ENCODE data around the gene RTL10. TPM values are rescaled to one million over a fixed set of nuclear protein-coding genes. Genes with fewer than 3 reads are reported as not detected.

Gene RTL10
- total RNA-seq, 2 donors from 2014 or later: 7.6 to 8.6 TPM

DNA sequence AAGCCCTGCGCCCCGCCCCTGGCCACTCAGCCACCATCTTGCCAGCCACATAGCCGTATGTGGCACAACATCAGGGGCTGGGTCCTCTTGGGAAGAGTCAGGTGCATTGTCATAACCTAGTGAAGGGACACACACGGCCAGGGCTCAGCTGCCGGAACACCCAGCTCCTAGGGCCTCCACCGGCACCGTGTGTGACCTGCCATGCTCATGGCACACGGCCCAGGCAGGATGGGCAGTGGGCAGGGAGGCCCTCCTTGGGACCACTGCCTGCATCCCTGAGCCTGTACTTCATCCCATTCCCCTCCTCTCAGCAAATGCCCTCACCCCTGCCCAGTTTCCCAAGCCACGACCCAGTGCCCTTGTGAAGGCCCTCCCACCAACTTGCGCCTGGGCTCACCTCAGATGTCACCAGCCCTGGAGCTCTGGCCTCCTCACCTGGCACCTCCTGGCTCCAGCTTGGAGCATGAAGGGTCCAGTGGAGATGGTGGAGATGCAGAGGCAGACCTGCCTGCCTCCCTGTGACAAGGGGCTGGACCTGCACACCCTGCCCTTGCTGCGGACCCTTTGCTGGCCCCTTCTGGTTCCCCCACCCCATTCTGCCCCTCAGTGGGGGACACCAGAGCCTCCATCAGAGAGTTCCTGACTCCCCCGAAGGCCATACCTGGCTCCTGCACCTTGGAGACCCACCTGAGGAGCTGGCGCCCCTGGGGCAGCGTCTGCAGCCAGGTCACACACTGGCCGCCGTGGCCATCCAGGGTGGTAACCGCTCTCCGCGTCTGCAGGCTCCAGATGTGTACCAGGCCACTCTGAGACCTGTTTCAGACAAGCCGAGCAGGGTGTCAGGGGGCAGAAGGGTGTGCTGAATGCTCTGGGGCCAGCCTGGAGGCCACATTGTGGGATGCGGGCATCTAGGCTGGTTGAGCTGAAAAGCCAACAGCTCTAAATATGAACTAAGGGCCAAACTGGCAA, 34.5 kb downstream of the RTL10 start:
- intact Hi-C loops (cut with DNase I): no loop called here
- peak; percentile 58 for DNase-seq (ENCODE audit: low spot score)

- intact Hi-C loops (cut with DNase I): no loop called here
- DNase-seq (ENCODE audit: low spot score): peak; percentile 65
Measured at GRCh38 chr22:19819208-19819910, 35.3 kb downstream of the RTL10 start.

DNA sequence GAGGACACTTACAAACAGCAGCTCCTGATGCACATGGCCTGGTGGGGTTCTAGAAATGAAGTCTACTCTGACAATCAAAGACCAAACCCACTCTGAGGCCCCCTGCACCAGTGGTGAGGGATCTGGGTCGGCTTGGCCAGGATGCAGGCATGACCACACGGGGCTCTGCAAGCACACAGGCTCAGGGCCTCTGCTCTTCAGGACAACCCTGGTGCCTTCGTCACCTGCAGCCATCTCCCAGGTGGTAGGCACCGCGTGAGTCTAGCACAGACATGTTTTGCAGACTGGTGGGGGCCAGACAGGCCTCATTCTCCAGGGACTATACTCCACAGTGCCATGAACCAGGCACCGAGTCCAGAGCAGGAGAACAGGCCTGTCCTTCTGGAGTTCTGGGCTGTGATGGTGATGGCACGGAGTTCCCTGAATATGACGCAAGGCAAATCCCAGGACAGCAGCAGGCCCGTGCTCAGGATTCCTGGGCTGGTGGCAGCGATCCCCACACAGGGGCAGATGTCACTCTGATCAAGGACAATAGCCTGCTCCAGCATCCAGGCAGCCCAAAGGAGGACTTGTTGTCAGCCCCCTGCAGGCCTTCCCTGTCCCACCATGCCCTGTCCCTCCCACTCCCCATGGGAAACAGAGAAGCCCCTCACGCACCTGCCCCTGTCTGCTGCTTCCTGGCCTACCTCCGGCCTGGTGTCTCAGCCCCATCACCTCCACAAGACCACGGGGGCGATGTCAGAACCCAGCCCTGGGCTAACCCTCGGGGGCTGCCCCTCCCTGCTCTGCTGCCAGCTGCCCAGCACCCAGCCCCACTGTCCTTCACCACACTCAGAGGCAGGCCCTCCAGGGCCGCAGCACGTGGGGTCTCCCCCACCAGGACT, 36.1 kb downstream of the RTL10 start:
- peak; percentile 65 for DNase-seq (ENCODE audit: low spot score)
- intact Hi-C loops (cut with DNase I): no loop called here

DNA sequence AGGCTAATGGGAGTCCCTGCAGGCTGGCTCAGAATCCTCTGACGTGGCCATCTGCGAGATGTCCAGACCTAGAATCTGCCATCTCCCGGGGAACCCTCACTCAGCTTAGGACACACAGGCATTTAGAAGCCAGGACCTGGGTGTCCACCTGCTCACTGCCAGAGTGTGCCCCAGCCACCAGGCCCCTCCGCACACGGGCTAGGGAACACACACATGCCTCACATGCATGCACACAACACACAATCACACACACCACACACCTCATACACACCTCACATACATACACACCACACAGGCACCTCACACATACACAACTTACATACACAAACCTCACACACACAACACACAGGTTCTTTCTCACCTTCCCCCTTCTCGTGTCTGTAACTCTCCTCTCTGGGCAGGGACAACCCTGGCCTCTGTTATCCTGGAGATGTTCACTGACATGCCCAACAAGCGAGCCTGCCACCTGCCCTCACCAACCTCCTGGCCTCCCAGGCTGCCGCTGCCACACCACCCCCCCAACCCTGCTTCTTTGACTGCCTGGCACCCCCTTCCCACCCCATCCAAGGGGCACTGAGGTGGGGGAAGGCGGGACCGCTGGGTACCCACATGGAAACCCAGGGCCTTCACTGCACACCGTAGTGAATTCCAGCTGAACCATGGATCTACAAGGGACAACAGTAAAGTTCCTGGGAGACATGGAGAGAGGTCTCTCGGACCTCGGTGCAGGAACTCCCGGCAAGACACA, 38.1 kb downstream of the RTL10 start:
- DNase-seq (ENCODE audit: low spot score): peak; percentile 55
- intact Hi-C loops (cut with DNase I): no loop called here

DNA sequence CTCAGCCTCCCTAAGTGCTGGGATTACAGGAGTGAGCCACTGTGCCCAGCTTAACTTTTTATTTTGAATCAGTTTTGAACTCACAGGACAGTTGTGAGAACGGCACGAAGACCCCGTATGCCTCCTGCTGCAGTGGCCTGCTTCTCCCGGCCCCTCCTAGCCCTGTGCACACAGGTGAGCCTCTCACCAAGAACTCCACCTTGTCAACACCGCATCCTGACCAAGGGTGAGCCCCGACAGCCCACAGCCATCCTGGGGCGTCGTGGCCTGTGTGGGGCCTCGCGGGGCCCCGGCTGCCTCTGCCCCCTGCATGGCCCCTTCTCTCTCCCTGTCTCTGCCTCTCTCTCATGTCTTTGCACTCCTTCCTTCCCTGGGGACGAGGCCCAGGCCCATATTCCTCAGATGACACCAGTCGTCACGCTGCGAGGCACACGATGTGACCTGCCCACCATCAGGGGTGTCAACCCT, 38.8 kb downstream of the RTL10 start:
- DNase-seq (ENCODE audit: low spot score): peak; percentile 58

GRCh38 chr22:19815093-19815822, 39.4 kb downstream of the RTL10 start:
- intact Hi-C loops (cut with DNase I): no loop called here
- peak; percentile 50 for DNase-seq (ENCODE audit: low spot score)

More for the DNA sequence above, 38.8 kb downstream of the RTL10 start:
- intact Hi-C loops (cut with DNase I): no loop called here

DNA sequence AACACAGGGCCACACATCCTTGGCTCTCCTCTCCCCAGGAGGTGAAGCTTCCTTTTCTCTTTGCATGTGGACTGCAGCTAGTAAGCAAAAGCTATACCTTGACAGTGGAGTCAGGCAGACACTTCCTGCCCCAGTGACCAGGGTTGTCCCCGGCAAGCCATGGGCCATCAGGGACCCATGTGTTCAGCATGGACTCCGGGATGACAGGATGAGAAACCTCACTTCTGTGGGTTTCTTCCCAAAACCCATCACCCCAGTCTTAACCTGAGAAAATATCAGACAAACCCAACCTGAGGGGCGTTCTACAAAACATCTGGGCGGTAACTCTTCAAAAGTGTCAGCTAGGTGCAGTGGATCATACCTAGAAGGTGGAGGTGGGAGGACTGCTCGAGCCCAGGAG, 40.2 kb downstream of the RTL10 start:
- DNase-seq (ENCODE audit: low spot score): peak; percentile 37
- intact Hi-C loops (cut with DNase I): no loop called here

GRCh38 chr22:19812910-19813309, 41.8 kb downstream of the RTL10 start:
- intact Hi-C loops (cut with DNase I): no loop called here
- peak; percentile 53 for DNase-seq (ENCODE audit: low spot score)

DNA sequence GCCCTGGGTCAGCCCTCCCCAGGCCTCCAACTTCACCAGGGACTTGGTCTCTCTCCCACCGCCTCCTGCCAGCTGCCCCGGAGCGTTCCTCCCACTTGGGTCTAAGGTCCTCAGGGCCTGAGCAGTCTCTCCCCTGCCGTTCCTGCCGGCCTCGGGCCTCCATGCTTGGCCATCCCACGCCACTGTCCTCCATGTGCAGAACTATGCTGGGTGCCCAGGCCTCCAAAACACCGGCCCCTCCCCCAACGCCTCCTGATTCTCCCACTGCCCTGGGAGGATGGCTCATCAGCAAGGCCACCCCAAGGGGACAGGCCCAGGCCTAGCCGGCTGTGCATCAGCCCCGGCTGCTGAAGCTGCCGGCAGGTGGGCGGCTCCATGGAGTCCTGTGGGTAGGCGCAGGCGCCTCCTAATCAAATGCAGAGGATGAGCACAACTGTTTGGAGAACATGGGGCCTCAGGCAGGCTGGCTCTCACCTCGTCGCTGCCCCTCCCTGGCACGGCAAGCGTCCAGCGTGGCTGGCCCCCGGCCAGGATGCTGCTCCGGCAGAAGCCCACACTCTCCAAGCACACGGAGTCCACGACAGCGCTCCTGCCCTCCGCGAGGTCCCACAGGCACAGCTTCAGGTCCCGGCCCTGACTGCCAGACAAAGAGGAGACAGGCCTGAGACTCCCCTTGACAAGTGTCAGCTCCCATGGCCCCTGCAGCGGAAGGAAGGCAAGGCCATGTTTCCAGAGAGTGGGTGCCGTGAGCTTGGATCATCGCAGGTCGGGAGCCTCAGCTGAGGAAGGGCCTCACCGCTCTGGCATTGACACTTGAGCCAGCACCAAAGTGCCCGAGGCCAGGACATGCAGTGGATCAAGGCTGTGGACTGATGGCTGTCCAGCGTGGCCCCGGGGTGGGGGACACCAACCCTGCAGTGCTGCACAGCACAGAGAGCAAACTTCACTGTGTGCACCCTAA, 42.6 kb downstream of the RTL10 start:
- peak; percentile 78 for DNase-seq (ENCODE audit: low spot score)

GRCh38 chr22:19811211-19811621, 43.5 kb downstream of the RTL10 start:
- peak; percentile 50 for DNase-seq (ENCODE audit: low spot score)

More for the DNA sequence above, 42.6 kb downstream of the RTL10 start:
- intact Hi-C loops (cut with DNase I): no loop called here

DNA sequence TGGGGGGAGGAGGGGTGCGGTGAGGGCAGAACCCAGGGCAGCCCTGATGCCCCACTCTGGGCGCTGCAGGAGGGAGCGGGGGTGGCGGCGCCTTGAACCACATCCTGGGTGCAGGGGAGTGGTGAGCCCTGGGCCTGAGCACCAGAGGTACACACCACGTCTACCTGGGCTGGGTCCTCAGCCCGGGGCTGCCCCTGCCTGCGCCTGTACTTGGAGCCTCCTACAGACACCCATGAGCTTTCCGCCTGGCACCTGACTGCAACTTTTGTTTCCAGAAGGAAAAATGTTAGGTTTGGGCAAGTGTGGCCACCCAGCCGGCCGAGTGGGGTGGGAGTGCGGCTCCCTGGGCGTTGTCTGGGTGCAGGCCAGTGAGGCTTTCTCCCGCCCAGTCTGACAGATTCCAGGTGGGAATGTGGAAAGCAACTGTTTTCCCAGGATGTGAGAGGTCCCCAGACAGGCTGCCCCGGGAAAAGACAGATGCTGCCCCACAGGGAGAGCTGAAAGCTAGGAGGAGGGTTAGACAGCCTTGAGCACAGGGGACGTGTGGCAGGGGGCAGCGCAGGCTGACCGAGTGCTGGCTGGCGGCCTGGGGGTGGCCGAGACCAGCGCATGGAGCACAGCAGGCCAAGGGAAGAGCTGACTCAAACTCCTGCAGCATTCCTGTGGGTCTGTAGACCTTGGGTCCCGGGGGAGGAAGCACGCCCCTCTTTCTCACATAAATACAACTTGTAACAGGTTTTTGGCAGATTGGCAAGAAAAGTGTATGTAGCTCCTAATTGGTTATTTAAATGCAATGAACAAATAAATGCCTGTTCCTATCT, 44.1 kb downstream of the RTL10 start:
- intact Hi-C loops (cut with DNase I): no loop called here
- peak; percentile 78 for DNase-seq (ENCODE audit: low spot score)

More at GRCh38 chr22:19811211-19811621, 43.5 kb downstream of the RTL10 start:
- intact Hi-C loops (cut with DNase I): no loop called here

GRCh38 chr22:19809741-19810140, 44.9 kb downstream of the RTL10 start:
- peak; percentile 41 for DNase-seq (ENCODE audit: low spot score)

GRCh38 chr22:19808873-19809478, 45.7 kb downstream of the RTL10 start:
- DNase-seq (ENCODE audit: low spot score): peak; percentile 34
- intact Hi-C loops (cut with DNase I): loop anchor here in 1 of 2 donors (1.0 kb wide), 1 partner anchor 23 kb away; no protein-coding TSS in a partner anchor

More at GRCh38 chr22:19809741-19810140, 44.9 kb downstream of the RTL10 start:
- intact Hi-C loops (cut with DNase I): loop anchor here in 1 of 2 donors (1.0 kb wide), 1 partner anchor 23 kb away; no protein-coding TSS in a partner anchor

DNA sequence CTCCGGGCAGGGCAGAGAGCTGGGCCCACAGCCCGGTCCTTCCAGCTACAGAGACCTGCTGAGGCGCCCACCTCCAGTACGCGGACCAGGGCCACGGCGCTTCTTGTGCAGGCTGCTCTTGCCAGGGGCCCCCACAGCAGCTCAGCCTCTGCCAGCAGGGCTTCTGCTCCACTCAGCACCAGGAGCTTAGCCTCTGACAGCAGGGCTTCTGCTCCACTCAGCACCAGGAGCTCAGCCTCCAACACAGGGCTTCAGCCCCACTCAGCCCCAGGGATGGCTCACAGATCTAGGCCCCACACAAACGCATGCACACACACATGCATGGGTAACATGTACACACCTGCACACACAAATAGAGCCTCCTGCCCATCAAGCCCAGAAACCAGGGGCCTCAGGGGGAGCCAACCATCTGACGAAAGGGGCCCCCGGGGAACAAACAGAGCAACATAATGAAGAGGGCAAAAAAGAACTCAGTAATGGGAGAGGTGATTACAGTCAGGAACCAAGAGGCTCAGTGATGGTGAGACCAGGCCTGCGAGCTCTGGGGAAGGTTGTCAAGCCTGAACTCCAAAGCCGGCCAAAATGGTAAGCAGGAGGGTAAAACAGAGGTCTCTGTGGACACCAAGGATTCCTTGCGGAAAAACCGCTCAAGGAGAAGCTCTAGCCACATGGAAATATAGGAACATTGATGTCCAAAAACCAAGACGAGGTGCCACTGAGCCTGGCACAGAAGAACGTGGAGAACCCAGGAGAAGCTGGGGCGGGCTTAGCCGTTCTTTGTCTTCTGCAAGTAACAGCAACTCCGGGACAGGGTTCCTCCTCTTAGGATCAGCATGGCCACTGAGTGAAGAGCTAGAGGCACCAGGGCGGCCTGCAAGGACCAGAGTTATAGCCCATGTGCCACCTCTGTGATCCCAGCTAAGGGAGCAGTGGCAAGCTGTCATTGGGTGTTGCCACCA, 46.5 kb downstream of the RTL10 start:
- peak; percentile 58 for DNase-seq (ENCODE audit: low spot score)
- intact Hi-C loops (cut with DNase I): no loop called here
